NB4 (cell line): ENCODE measurements around the gene ASXL1.

ENCODE experiments used
- DNase-seq: peaks from one replicate; pipeline ENCODE4 v3.0.0; 2010; ENCODE audit warnings: low read depth
- H3K4me3 ChIP-seq: one replicate; pipeline ENCODE4 v1.5.1; 2011; ENCODE audit warnings: mild to moderate bottlenecking, low read depth, low read length, moderate library complexity
- CTCF ChIP-seq: IDR thresholded peaks from one replicate; pipeline ENCODE4 v1.5.1; 2012; ENCODE audit warnings: low read depth, low read length
- MAX ChIP-seq: IDR thresholded peaks from 2 replicates; pipeline ENCODE4 v1.6.1; 2011; ENCODE audit warnings: low read depth, low read length
- MYC ChIP-seq: IDR thresholded peaks from 2 replicates; pipeline ENCODE4 v1.6.1; 2011; ENCODE audit warnings: low read depth, low read length
- POLR2A ChIP-seq: IDR thresholded peaks from 2 replicates; pipeline ENCODE4 v1.6.1; 2011; ENCODE audit warnings: mild to moderate bottlenecking; ENCODE audit not compliant: insufficient read length; ENCODE audit errors: extremely low read depth

ASXL1 gene

GRCh38 chr20:32433311-32434021 lies 75.3 kb downstream of the ASXL1 start:
- TF ChIP-seq MYC: no peak
- no peak for TF ChIP-seq POLR2A
- no peak overlapping the region for H3K4me3 ChIP-seq
- DNase-seq: no peak

- TF ChIP-seq MYC (no peak), MAX (no peak), POLR2A (no peak), CTCF (no peak)
- no peak for DNase-seq
- H3K4me3 ChIP-seq: no peak overlapping the region
Observed at GRCh38 chr20:32434434-32434833, 76.3 kb downstream of the ASXL1 start.

GRCh38 chr20:32435449-32436107 lies 77.4 kb downstream of the ASXL1 start:
- DNase-seq: no peak
- TF ChIP-seq POLR2A: peak; percentile 7
- no peak for TF ChIP-seq MYC
- no peak overlapping the region for H3K4me3 ChIP-seq

GRCh38 chr20:32436142-32436861 lies 78.2 kb downstream of the ASXL1 start:
- TF ChIP-seq CTCF: no peak
- DNase-seq: no peak

GRCh38 chr20:32436968-32437367 lies 78.8 kb downstream of the ASXL1 start:
- no peak for DNase-seq
- TF ChIP-seq MAX (no peak), POLR2A (no peak), MYC (no peak), CTCF (no peak)
- no peak overlapping the region for H3K4me3 ChIP-seq

More at GRCh38 chr20:32436142-32436861, 78.2 kb downstream of the ASXL1 start:
- no peak overlapping the region for H3K4me3 ChIP-seq

GRCh38 chr20:32437391-32438074 lies 79.4 kb downstream of the ASXL1 start:
- H3K4me3 ChIP-seq: no peak overlapping the region
- TF ChIP-seq CTCF (peak; percentile 42), MAX (no peak)
- no peak for DNase-seq
